Measurements from ENCODE around the gene RABGEF1. TPM values are rescaled to one million over a fixed set of nuclear protein-coding genes. Genes with fewer than 3 reads are reported as not detected.

RABGEF1 gene
- total RNA-seq, 4 donors from 2014 or later: 29.8 to 72.1 (median 49.5) TPM

- no peak for TF ChIP-seq CTCF (IDR thresholded peaks at IDR 0.05)
- DNase-seq (ENCODE audit: low spot score): no peak
- ATAC-seq (ENCODE audit: low FRiP score): no peak
Measured at GRCh38 chr7:66859339-66859738, 118.8 kb downstream of the RABGEF1 start.

GRCh38 chr7:66859794-66860645 is 119.5 kb downstream of the RABGEF1 start:
- TF ChIP-seq CTCF (IDR thresholded peaks at IDR 0.05): no peak
- ATAC-seq (ENCODE audit: low FRiP score): no peak

GRCh38 chr7:66860767-66861166 is 120.2 kb downstream of the RABGEF1 start:
- TF ChIP-seq CTCF (IDR thresholded peaks at IDR 0.05): no peak
- ATAC-seq (ENCODE audit: low FRiP score) (no peak), DNase-seq (ENCODE audit: low spot score) (no peak)

More at GRCh38 chr7:66859794-66860645, 119.5 kb downstream of the RABGEF1 start:
- DNase-seq (ENCODE audit: low spot score): no peak

Small RNA genes lying within 50 kb of the gene (small RNA-seq; reads per million reads assigned to genes)
- not detected for gene AC027644.2

Other genes starting within 250 kb of the RABGEF1 start
- gene KCTD7, start 111.9 kb upstream of the RABGEF1 start, total RNA-seq: 10 to 100 TPM; 14.2 to 26.8 (median 14.6) TPM
- gene TMEM248, start 180.5 kb downstream of the RABGEF1 start, total RNA-seq: 100 to 1,000 TPM in 3 of 4 donors, 10 to 100 TPM in 1; 98.1 to 111 (median 108) TPM